Effector CD8-positive, alpha-beta T cell (primary cell): ENCODE measurements around the gene ATP1A1.
A peak's percentile ranks its signal among the peaks of the same experiment; 100 is the strongest.

Experiments
- DNase-seq: peaks from one replicate; lab custom pipeline; 2025; lab: John Stamatoyannopoulos, UW

Gene ATP1A1

GRCh38 chr1:116415200-116415698 is 42.2 kb downstream of the ATP1A1 start:
- no peak for DNase-seq

GRCh38 chr1:116415699-116416533 is 42.9 kb downstream of the ATP1A1 start:
- no peak for DNase-seq

DNA sequence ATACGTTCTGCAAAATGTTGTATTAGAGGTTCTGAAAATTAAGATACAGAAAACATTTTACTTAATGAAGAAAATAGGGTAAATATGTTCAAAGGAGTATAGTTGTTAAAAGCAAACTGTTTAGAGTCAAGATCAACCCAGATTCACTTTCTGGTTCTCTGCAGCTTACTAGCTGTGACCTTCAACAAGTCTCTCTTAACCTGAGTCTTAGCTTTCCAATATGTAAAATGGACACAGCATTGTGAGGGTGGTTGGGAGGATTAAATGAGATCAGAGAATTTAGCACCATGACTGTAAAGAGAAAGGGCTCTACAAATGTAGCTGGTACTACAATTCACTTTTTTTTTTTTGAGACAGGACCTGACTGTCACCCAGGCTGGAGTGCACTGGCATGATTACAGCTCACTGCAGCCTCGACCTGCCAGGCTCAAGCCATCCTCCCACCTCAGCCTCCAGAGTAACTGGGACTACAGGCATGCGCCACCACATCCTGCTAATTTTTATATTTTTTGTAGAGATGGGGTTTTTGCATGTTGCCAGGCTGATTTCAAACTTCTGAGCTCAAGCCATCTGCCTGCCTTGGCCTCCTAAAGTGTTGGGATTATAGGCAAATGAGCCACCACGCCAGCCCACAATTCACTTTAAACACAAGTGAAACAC is 43.9 kb downstream of the ATP1A1 start:
- no peak for DNase-seq

DNA sequence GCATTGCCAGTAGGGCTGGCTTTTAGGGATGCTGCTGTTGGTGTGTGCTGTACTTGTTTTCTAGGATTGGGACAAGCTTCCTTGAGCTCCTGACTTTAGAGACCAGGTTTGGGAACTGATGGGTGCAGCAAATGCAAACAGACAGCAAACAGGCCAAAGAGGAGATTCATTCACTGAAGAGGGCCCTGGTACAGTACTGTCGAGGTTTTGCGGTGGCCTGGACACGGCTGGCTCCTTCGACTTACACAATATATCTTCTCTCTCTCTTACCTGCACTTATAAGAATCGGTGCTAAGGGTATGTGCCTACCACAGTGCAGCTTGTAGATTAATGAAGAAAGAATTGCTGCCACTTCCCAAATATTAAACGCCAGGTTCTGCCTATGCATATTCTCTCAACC is 44.6 kb downstream of the ATP1A1 start:
- DNase-seq: no peak

GRCh38 chr1:116418091-116418830 is 45.2 kb downstream of the ATP1A1 start:
- peak; percentile 77 for DNase-seq

DNA sequence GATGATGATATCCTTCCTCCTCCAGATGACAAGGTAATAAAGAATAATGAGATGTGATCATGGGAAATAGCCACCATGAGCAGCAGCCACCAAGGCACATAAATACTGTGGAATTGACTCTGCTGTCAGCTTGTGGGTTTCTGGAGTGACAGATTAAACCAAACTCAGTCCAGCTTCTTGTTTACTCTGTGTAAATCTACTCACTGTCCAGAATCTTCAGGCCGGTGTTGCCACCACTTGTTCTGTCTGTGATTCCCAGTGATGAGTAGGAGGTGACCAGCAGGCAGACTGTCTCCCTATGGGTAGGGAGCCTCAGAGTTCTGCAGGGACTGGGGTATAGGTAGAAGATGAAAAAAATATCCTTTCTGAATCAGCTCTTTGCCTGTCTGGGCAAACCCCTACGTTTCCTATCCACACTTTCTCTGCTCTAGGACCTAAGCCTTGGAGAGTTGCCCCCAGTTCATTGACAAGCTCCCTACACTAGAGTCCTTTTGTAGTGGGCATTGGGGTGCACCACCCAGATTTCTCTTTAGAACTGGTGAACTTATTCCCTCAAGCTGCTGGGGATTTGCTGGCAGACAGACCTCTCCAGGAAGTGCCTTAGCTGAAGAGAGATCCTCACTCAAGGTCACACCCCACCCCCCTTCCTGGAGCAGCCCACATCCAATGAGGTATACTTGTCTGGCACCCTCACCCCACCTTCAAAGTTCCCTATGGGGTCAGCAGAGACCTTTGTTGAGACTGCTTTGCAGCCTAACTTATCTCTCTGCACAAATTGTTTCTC is 47.6 kb downstream of the ATP1A1 start:
- DNase-seq: no peak

DNA sequence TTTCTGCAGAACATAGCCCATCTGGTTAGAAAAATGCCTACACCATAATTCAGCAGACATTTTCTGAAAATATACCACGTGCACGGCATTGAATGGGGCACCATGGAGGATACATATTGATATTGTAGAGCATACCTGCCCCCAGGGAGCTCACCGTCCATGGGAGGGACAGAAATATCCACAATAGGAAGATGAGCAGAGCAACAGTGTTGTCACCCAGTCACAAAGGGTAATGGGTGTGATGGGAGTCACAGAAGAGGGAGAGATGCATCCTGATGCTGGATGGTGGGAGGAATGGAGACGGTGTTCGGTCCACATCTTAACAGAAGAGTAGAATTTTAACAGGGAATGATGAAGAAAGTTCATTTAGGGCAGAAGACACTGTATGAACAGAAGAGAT is 51.4 kb downstream of the ATP1A1 start:
- no peak for DNase-seq

GRCh38 chr1:116424863-116425262 is 51.8 kb downstream of the ATP1A1 start:
- no peak for DNase-seq

DNA sequence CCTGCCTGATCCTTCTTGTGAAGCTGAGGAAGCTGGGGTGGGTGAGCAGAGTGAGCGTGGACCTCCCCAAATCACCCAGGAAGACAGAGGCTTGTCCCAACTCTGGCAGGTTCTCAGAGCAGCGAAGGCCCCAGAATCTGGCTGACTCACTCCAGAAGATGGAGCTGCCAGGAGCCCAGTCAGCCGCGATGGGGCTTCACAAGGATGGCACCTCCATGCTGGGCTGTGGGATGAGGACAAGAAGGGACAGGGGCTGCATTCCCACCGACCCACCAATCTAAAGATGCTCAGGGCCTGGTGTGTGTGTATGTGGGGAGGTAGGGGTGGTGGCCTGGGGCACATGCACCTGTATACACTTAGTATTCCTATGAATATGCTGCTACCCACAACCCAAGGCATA is 52.9 kb downstream of the ATP1A1 start:
- DNase-seq: no peak

DNA sequence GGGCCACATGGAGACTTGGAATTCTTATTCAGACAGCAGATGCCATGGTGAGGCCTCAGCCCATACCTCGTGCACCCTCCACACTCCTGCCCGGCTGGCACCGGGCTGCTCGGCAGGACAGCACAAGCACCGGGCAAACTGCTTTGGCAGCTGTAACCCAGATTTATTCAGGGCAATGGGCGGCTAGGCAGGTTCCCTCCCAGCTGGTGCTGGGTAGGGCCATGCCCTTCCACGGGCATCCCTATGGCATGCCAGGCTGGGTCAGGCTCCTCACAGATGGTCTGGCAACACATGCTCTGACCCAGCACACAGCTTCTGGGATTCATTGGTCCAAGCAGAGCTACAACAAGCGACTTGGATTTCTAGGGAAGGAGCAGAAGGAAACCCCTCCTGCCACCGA is 53.4 kb downstream of the ATP1A1 start:
- DNase-seq: no peak

DNA sequence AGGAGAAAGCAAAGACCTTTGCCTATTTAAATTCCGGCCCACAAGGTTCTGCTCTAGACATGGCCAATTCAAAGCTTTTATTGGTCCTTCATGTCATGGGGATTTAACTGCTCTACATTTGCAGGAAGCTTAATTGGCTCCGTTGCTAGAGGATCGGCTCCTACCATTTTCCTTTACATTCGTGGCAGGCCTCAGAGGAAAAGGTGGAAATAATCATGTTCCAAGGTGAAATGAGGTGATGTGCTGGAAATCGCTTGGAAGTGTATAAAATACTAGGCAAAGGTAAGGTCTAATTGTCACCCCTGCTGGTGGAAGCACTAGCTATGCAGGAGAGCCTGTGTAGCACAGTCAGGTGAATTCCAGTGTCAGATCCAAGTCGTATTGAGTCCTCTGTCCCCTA is 55.5 kb downstream of the ATP1A1 start:
- DNase-seq: no peak

DNA sequence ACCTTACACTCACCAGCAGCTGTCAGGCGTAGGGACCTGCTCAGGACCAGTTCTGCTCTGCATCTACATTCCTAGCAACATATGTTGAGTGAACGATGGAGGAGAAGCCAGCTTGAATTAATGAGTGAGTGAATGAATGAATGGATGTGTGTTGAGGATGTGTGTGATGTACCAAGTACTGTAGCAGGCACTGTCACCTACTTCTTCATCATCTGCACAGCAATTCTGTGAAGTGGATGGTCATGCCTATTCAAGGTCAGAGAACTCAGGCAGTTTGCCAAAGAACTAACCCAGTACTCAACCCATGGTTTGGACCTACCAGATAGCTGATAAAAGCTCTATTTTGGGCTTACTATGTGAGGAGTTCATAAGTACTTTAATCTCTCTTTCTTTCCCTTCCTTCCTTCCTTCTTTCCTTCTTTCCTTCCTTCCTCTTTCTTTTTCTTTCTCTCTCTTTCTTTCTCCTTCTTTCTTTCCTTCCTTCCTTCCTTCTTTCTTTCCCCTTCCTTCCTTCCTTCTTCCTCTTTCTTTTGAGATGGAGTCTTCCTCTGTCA is 56.9 kb downstream of the ATP1A1 start:
- DNase-seq: no peak

DNA sequence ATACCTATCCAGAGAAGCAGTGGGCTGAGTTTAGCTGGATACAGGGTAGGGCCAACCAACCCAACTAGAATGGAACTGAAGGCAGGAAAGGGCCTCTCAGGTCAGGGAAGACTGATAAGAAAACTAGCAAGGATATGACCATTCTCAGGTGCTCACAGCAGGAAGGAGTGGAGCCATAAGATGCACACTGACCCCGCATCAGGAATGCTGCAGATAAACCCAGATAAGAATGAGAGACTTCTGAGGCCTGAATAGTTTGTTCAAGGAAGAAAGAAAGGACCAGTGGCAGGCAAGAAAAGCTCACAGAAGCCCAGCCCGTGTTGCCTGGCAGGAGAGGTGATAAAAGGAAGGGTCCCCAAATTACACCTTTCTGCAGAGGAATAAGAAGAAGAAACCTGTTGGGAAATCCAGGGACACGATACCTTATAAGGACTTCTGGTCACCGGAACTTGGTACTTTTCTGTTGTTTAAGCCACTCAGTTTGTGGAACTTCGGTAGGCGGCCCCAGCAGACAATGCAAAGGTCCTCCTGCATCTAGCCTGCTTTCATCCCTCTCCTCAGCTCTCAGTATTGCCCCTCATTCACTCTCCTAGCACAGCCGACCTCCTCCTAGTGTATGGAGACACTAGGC is 58.9 kb downstream of the ATP1A1 start:
- DNase-seq: no peak

DNA sequence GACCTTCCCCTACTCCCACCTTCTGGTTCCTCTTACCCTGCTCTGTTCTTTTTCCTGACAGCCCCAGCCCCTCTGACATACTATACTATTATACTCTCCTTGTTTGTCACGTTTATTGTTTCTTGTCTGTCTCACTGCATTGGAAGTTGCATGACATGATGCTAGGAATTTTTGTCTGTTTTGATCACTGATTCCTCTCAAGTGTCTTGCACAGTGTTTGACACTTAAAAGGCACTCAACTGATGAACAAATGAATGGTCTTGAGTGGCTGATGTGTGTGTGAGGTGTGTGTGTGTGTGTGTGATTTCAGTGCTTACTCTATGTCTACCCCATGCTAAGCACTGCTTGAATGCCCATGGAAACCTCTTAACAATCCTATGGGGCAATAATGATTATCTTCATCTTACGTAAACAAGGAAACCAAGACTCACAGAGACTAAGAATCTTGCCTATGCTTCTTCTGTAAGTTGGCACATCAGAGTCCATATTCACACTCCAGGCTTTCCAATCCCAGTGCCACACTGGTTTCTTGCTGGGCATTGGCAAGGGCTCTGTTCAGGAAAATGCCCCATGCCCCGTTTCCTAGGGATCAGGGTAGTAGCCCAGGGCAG is 59.7 kb downstream of the ATP1A1 start:
- no peak for DNase-seq

GRCh38 chr1:116433275-116434257 is 60.5 kb downstream of the ATP1A1 start:
- no peak for DNase-seq

DNA sequence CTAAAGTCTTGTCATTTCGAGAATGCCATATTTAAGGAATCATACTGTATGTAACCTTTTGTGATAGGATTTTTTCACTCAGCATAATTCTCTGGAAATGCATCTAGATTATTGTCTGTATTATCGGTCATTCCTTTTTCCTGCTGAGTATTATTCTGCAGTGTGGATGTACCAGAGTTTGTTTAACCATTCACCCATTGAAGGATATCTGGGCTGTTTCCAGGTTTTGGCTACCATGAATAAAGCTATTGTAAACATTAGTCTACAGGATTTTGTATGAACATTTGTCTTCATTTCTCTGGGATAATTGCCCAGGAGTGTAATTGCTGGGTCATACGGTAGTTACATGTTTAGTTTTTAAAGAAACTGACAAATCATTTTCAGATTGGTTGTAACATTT is 61.8 kb downstream of the ATP1A1 start:
- DNase-seq: no peak

GRCh38 chr1:116435806-116436610 is 63.0 kb downstream of the ATP1A1 start:
- no peak for DNase-seq

DNA sequence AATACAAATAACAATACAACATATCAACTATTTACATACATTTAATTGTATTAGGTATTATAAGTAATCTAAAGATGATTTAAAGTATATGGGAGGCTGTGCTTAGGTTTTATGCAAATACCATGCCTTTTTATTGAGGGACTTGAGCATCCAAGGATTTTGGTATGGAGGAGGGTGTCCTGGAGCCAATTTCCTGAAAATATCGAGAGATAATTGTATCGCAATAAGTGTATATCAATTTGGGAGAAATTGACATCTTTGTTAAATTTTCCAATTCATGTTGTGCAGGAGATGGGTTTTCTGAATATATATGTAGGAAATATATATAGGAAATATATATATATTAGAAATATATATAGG is 63.5 kb downstream of the ATP1A1 start:
- no peak for DNase-seq

DNA sequence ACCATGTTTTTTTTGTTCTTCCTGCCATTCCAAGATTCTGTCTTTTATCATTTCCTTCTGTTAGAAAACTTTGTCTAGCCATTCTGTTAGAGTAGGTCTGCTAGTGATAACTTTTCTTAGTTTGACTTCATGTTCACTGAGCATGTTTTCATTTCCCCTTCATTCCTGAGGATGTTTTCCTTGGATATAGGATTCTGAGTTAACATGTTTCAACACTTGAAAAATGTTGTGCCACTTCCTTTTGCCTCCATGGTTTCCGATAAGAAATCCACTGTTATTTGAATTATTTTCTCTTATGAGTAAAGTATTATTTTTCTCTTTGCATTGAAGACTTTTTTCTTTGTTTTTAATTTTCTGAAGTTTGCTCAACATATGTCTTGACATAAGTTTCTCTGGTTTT is 66.7 kb downstream of the ATP1A1 start:
- DNase-seq: no peak
